Hypothalamus (tissue), 51 donors: ENCODE measurements around the gene SFXN4.
A peak's percentile ranks its signal among the peaks of the same experiment; 100 is the strongest.

Source experiments
- DNase-seq, 51 donors: peaks; one replicate each; lab custom pipeline; 2025; lab: John Stamatoyannopoulos, UW

The SFXN4 gene

GRCh38 chr10:119165171-119166117 is at the start of gene SFXN4:
TSS of gene SFXN4 (minus strand) at chr10:119165714. CDS start at chr10:119165647, 67 bp downstream.
- peak; percentile 40 to 94 (median 82) for DNase-seq

GRCh38 chr10:119211625-119212441 is 46.3 kb upstream of the SFXN4 start:
- no peak for DNase-seq

DNA sequence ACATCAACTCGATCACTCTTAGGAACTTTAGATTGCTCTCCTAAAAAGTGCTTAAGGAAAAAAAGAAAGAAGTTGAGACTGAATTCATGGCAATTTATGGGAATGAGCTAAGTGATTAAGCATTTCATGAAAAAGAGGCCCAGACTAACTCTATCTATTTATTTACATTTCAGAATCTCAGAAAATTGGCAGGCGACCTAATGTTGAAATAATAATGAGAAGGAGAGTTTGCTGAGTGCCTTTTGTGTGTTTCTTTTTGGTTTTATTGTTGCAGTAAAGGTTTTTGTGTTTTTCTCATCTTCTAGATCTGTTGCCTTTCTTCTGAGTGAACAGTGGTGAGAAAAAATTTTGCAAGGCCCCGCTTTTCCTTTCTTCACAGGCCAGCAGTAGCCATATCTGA is 45.7 kb upstream of the SFXN4 start:
- DNase-seq = no peak

GRCh38 chr10:119210633-119211032 is 45.1 kb upstream of the SFXN4 start:
- no peak for DNase-seq

- DNase-seq = no peak
Observed at GRCh38 chr10:119209736-119210355, 44.3 kb upstream of the SFXN4 start.

GRCh38 chr10:119209035-119209735 is 43.7 kb upstream of the SFXN4 start:
- DNase-seq = peak in 41 of 51 donors; percentile 6 to 64 (median 20)

DNA sequence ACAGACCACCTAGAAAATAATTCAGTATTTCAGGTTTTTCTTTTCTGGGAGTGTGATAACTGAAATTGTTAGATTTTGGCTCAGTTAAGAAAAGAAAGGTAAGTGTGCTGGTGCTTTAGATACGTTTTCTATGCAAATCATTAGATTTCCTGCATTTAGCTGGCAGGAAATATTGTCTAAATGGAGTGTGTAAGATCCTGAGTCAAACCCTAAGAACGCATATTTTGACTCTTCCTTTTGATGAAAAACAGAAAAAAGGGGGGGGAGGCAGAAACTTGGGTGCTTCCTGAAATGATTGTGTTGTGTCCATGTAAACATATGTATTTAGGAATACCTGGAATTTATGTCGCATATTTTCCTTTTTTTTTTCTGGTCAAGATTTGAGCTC is 43.0 kb upstream of the SFXN4 start:
- no peak for DNase-seq

GRCh38 chr10:119207713-119208552 is 42.4 kb upstream of the SFXN4 start:
- peak in 36 of 51 donors; percentile 26 to 86 (median 54) for DNase-seq

- DNase-seq = peak in 50 of 51 donors; percentile 49 to 95 (median 88)
Observed at GRCh38 chr10:119207366-119207666, 41.8 kb upstream of the SFXN4 start, which contains the start of gene GRK5. TSS of gene GRK5 (plus strand) at chr10:119207571. CDS start at chr10:119207918, 347 bp downstream.

DNA sequence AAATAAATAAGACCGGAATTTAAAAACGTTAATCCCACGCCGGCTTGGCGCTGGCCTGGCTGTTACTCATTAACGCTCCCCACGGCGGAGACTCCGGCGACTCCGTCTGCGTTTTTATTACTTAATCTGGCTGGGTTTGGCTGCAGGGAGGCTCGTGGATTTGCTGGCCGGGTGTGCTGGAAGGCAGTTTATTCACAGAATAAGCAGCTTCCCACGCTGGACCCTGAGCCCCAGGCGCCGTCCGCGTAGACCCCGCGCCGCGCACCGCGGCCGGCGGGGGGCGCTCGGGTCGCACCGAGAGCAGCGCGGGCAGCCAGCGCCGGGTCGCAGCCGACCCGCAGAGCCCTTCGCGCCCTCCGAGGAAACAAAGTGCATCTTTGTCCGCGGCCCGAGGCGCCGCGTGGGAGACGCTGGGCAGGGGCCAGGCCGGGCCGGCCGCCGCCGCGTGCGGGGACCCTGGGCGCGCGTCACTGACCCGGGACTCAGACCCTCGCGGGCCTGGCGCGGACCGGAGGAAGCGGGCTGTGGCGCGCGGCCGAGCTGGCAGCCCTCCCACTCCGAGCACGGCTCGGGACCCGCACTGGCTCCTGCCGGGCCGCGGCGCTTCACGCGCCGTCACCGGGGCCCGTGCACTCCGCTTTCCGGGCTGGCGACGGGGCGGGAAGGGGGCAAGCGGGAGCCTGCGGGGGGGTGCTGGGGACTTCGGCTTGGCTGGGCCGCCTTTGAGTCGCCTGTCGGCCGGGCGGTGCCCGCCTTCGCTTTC is 41.3 kb upstream of the SFXN4 start:
- DNase-seq = peak in 48 of 51 donors; percentile 19 to 88 (median 65)

DNA sequence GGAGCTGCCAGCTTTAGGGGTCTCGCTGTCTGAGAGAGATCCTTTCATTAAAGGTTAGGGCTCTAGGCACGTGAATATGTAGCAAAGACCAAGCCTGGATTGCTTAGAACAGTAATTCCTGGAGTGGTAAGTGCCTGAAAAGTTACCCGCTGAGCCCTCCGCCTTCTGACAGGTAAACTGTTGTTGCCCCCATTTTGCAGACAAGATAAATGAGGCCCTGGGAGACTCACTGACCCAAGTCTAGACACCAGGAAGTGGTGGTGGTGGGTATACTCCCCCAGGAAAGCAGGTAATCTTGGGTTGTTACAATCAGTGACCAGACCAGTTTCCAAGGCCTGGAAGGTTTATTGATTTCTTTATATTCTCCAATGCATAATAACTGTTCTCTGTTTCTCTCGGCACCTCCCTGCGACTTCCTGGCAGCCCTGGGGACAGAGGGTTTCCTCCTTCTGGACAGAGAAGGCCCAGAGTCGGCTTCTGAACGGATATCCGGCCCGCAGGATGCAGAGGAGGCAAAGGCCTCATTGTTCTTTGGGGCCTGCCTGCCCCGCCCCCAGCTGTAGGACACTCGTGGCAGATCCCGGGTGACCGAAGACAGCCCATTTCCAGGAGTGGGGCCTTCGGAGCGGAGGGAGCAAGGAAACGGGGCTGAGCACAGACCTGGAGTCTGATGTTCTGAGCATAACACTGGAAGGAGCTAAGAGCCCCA is 40.5 kb upstream of the SFXN4 start:
- DNase-seq = peak in 33 of 51 donors; percentile 11 to 73 (median 32)

DNA sequence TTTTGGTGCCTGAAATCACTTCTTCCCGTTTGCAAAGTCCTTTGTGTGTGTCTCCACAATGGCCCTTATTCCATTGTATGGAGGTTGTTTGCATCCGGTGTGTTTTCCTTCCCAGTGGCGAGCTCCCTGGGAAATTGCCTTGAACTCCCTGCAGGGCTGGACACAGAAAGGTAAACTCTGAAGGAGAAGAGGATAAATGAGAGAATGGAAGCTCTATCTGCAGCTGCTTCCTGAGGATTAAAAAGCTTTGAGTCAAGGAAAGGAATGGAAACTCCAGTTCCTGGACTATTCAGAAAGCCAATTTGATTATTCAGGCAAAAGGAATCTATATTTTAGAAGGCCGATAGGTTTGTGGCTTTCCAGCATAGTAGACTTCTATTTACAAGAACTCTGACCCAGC is 37.5 kb upstream of the SFXN4 start:
- no peak for DNase-seq

- no peak for DNase-seq
Observed at GRCh38 chr10:119201233-119201632, 35.7 kb upstream of the SFXN4 start.

DNA sequence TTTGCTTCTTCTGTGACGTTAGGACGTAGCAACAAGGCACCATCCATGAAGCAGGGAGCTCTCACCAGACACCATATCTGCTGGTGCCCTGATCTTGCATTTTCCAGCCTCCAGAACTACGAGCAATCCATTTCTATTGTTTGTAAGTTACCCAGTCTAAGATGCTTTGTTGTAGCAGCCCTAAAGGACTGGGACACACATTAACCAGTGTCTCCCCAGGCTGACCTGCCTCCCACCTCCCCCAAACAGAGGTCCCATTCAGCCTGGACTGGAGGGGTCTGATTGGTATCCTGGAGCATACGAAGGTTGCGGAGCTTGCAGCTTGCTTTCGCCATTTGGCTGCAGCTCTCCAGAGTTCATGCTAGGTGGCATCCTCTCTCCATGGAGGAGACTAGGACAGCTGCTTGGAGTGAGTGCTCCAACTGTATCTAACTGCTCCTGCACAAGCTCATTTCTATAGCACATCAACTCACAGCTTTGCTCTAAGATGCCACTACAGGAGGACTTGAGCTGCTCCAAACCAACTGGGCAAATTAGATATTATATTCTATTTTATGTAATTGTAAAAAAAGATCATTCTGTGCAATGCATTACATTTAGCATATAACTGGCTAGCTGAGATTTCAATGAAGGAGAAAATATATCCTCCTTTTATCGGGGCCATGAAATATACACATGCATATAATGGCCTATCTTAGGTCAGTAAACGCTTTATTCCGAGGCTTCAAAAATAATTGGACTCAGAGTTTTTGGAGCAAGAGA is 33.9 kb upstream of the SFXN4 start:
- peak in 45 of 51 donors; percentile 2 to 79 (median 41) for DNase-seq

DNA sequence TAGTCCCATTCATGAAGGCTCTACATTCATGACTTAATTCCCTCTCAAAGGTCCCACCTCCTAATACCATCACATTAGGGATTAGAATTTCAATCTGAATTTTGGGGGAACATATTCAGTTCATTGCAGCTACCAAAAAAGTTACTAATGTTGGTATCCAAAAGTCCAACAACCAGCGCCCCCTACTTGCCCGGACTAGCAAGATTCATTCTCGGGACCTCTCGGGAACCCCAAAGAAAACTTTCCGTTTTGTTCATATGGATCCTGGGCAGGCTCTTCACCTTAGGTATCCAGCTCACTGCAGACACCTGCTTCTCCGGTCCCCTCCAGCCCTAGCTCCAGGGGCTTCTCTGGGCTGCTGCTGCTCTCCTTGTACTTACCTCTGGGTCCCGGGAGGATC is 32.9 kb upstream of the SFXN4 start:
- peak in 5 of 51 donors; percentile 2 to 9 (median 6) for DNase-seq

DNA sequence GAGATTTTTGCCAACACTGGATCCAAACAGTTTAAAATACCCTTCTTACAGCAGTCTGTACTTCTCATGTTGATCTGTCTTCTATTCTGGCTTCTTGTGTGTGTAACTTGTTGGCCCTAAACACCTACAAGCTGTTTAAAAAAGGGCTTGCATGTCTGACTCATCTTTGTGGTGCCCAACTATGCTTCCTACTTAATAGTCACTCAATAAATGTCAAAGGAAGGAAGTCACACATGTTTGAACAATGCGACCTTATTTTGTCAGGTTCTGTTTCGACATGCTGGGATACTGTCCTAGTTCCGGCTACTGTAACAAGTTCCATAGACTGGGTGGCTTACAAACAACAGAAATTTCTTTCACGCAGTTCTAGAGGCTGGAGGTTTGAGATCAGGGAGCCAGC is 32.4 kb upstream of the SFXN4 start:
- no peak for DNase-seq

DNA sequence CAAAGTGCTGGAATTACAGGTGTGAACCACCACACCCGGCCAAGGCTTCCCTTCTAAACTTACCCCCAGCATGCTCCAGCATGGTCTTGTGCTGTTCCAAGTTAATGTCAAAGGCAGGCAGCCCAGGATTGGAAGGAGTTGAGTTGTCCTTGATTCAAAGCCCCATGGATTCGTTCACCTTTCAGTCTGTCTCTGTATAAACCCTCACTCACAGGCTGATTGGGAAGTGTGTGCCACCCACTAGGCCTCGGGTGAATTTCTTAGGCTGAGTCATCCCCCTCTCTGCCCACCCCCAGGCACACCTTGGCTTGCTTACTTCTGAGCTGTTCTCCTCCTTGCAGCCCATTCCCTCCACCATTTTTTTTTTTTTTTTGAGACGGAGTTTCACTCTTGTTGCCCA is 26.4 kb upstream of the SFXN4 start:
- DNase-seq = no peak
